ENCODE results near the gene FAM181A. TPM values are rescaled to one million over a fixed set of nuclear protein-coding genes. Genes with fewer than 3 reads are reported as not detected.

Gene FAM181A
- total RNA-seq, 1 donor from 2014 or later, result 14.7 TPM

GRCh38 chr14:93892505-93892839 lies 34.7 kb upstream of the FAM181A start:
- TF ChIP-seq, protein P1, sequence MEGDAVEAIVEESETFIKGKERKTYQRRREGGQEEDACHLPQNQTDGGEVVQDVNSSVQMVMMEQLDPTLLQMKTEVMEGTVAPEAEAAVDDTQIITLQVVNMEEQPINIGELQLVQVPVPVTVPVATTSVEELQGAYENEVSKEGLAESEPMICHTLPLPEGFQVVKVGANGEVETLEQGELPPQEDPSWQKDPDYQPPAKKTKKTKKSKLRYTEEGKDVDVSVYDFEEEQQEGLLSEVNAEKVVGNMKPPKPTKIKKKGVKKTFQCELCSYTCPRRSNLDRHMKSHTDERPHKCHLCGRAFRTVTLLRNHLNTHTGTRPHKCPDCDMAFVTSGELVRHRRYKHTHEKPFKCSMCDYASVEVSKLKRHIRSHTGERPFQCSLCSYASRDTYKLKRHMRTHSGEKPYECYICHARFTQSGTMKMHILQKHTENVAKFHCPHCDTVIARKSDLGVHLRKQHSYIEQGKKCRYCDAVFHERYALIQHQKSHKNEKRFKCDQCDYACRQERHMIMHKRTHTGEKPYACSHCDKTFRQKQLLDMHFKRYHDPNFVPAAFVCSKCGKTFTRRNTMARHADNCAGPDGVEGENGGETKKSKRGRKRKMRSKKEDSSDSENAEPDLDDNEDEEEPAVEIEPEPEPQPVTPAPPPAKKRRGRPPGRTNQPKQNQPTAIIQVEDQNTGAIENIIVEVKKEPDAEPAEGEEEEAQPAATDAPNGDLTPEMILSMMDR (conservative IDR thresholded peaks at IDR 0.05), result no peak
- H3K27me3 Mint-ChIP-seq (ENCODE audit: low read depth), result peaks cover 6% of the 10 kb centered on the region
- H3K36me3 Mint-ChIP-seq (ENCODE audit: low read depth), result no peaks in the 10 kb centered on the region
- H3K4me3 Mint-ChIP-seq, result no peak overlapping the region
- no peak for DNase-seq (ENCODE audit: low read depth, low spot score)
- H3K27ac Mint-ChIP-seq (ENCODE audit: unreplicated experiment), result no peak overlapping the region
- peaks cover 35% of the 10 kb centered on the region for H3K4me1 Mint-ChIP-seq
- H3K9me3 Mint-ChIP-seq, result no peaks in the 10 kb centered on the region

- H3K36me3 Mint-ChIP-seq (ENCODE audit: low read depth), result no peaks in the 10 kb centered on the region
- no peak overlapping the region for H3K27ac Mint-ChIP-seq (ENCODE audit: unreplicated experiment)
- no peaks in the 10 kb centered on the region for H3K9me3 Mint-ChIP-seq
- no peak overlapping the region for H3K4me3 Mint-ChIP-seq
- peaks cover 39% of the 10 kb centered on the region for H3K4me1 Mint-ChIP-seq
- peak; percentile 94 for DNase-seq (ENCODE audit: low read depth, low spot score)
- TF ChIP-seq, protein P1 (conservative IDR thresholded peaks at IDR 0.05), result peak; percentile 96
- peaks cover 4% of the 10 kb centered on the region for H3K27me3 Mint-ChIP-seq (ENCODE audit: low read depth)
These were observed 34.1 kb upstream of the FAM181A start for GRCh38 chr14:93892923-93893558.

GRCh38 chr14:93893661-93894261 lies 33.4 kb upstream of the FAM181A start:
- Mint-ChIP-seq H3K4me1 (peaks cover 39% of the 10 kb centered on the region), H3K4me3 (no peak overlapping the region), H3K27ac (ENCODE audit: unreplicated experiment) (no peak overlapping the region), H3K27me3 (ENCODE audit: low read depth) (no peaks in the 10 kb centered on the region), H3K36me3 (ENCODE audit: low read depth) (no peaks in the 10 kb centered on the region), H3K9me3 (no peaks in the 10 kb centered on the region)
- TF ChIP-seq, protein P1 (conservative IDR thresholded peaks at IDR 0.05), result no peak
- no peak for DNase-seq (ENCODE audit: low read depth, low spot score)

GRCh38 chr14:93895023-93895604 lies 32.0 kb upstream of the FAM181A start:
- Mint-ChIP-seq H3K4me3 (no peak overlapping the region), H3K27me3 (ENCODE audit: low read depth) (no peaks in the 10 kb centered on the region), H3K36me3 (ENCODE audit: low read depth) (no peaks in the 10 kb centered on the region), H3K4me1 (peaks cover 45% of the 10 kb centered on the region), H3K27ac (ENCODE audit: unreplicated experiment) (no peak overlapping the region), H3K9me3 (no peaks in the 10 kb centered on the region)
- DNase-seq (ENCODE audit: low read depth, low spot score), result no peak
- TF ChIP-seq, protein P1 (conservative IDR thresholded peaks at IDR 0.05), result no peak

- no peak for DNase-seq (ENCODE audit: low read depth, low spot score)
- H3K36me3 Mint-ChIP-seq (ENCODE audit: low read depth), result no peaks in the 10 kb centered on the region
- H3K27me3 Mint-ChIP-seq (ENCODE audit: low read depth), result no peaks in the 10 kb centered on the region
- no peak overlapping the region for H3K27ac Mint-ChIP-seq (ENCODE audit: unreplicated experiment)
- H3K4me3 Mint-ChIP-seq, result no peak overlapping the region
- TF ChIP-seq, protein P1 (conservative IDR thresholded peaks at IDR 0.05), result no peak
- H3K4me1 Mint-ChIP-seq, result peaks cover 45% of the 10 kb centered on the region
- H3K9me3 Mint-ChIP-seq, result no peaks in the 10 kb centered on the region
These were observed 29.7 kb upstream of the FAM181A start for GRCh38 chr14:93897476-93897845.
